DMS79 (cell line): ENCODE results near the gene MALRD1.

Experiments
- DNase-seq: peaks from one replicate; lab custom pipeline; 2025; lab: John Stamatoyannopoulos, UW

Gene MALRD1

GRCh38 chr10:19778996-19779395 lies 730.4 kb downstream of the MALRD1 start:
- DNase-seq: no peak

GRCh38 chr10:19782430-19783089 lies 734.0 kb downstream of the MALRD1 start:
- DNase-seq: no peak

GRCh38 chr10:19783721-19784120 lies 735.1 kb downstream of the MALRD1 start:
- no peak for DNase-seq
